Measurements from ENCODE around the gene ASB4.

DNA sequence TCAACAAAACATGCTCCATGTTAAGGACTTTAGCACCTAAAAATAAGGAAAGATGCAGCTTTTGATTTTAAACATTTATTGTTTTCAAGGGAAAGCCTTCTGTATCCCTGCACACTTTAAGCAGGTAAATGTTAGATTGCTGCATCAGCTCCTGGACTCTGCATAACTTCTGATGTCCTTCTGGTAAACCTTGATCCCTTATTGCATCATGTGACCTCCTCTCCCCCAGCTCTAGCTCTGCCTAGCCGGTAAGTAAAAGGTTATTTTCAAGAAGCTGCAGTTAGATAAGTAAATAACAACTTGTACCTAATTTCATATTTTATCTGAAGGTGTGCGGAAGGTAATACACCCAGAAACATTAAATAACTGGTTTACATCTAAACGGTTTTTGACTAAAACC lies 73.1 kb downstream of the ASB4 start:
- TF ChIP-seq, protein P1, sequence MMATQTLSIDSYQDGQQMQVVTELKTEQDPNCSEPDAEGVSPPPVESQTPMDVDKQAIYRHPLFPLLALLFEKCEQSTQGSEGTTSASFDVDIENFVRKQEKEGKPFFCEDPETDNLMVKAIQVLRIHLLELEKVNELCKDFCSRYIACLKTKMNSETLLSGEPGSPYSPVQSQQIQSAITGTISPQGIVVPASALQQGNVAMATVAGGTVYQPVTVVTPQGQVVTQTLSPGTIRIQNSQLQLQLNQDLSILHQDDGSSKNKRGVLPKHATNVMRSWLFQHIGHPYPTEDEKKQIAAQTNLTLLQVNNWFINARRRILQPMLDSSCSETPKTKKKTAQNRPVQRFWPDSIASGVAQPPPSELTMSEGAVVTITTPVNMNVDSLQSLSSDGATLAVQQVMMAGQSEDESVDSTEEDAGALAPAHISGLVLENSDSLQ (IDR thresholded peaks at IDR 0.05) = no peak
- TF ChIP-seq ZNF384 (IDR thresholded peaks at IDR 0.05) = no peak
- no peak for TF ChIP-seq ARNT (IDR thresholded peaks at IDR 0.05)
- TF ChIP-seq ELF4 (IDR thresholded peaks at IDR 0.05) = no peak
- no peak for TF ChIP-seq SP1 (IDR thresholded peaks at IDR 0.05)
- TF ChIP-seq NFRKB (IDR thresholded peaks at IDR 0.05) = no peak
- TF ChIP-seq FOXK2 (IDR thresholded peaks at IDR 0.05) = no peak
- TF ChIP-seq FOXM1 (IDR thresholded peaks at IDR 0.05; ENCODE audit: borderline replicate concordance) = no peak

Data from HEK293T (cell line).